Hair follicle dermal papilla cell (primary cell): Measurements from ENCODE around the gene STAT2. TPM values are rescaled to one million over a fixed set of nuclear protein-coding genes. Genes with fewer than 3 reads are reported as not detected.

Source experiments
- small RNA-seq: library from RNA; depleted of rRNA; stranded (forward); fragments of <200 nt; gene quantifications from one replicate; pipeline ENCODE3, GENCODE V24; 2012
- total RNA-seq: library from RNA; depleted of rRNA; stranded (reverse); fragments of >200 nt; gene quantifications from 2 replicates; pipeline ENCODE4 v1.2.3, GENCODE V29; 2012

Gene STAT2
- 671 and 690 TPM in 2 replicates for total RNA-seq

GRCh38 chr12:56359851-56360767 is at the start of gene STAT2:
STAT2 (minus strand) TSS chr12:56360107; CDS start chr12:56356571, 3,536 bp downstream.

GRCh38 chr12:56362130-56363059 is 2.5 kb upstream of the STAT2 start, which contains the start of gene APOF:
APOF (minus strand) TSS chr12:56362857; CDS start chr12:56362745, 112 bp downstream.

GRCh38 chr12:56338308-56339157 is 21.4 kb downstream of the STAT2 start, which contains the start of gene IL23A:
IL23A (plus strand) TSS chr12:56338884; CDS start chr12:56339045, 161 bp downstream.

GRCh38 chr12:56333679-56334489 is 26.0 kb downstream of the STAT2 start, which contains the start of gene PAN2:
PAN2 (minus strand) TSS chr12:56334000; CDS start chr12:56333094, 906 bp downstream.

GRCh38 chr12:56315622-56316473 is 44.1 kb downstream of the STAT2 start, which contains the start of gene CNPY2:
CNPY2 (minus strand) TSS chr12:56315988; CDS start chr12:56315217, 771 bp downstream.

GRCh38 chr12:56299853-56300643 is 59.9 kb downstream of the STAT2 start, which contains the start of gene CS:
CS (minus strand) TSS chr12:56300330; CDS start chr12:56300201, 129 bp downstream.

Small RNA genes lying within 50 kb of the gene (small RNA-seq; reads per million reads assigned to genes)
- gene RNU7-40P, result not detected

Other genes starting within 250 kb of the STAT2 start
- 811 and 982 TPM in 2 replicates for gene RPL41, start 243.5 kb downstream of the STAT2 start, total RNA-seq
- gene ZC3H10, start 241.8 kb downstream of the STAT2 start, total RNA-seq, result 7.7 and 9.9 TPM in 2 replicates
- 251 and 267 TPM in 2 replicates for gene ESYT1, start 231.8 kb downstream of the STAT2 start, total RNA-seq
- gene MYL6B, start 207.5 kb downstream of the STAT2 start, total RNA-seq, result 53.9 and 65.1 TPM in 2 replicates
- gene MYL6, start 201.7 kb downstream of the STAT2 start, total RNA-seq, result 831 and 1,406 TPM in 2 replicates
- gene SMARCC2, start 170.6 kb downstream of the STAT2 start, total RNA-seq, result 75.8 and 76.9 TPM in 2 replicates
- gene RNF41, start 138.2 kb downstream of the STAT2 start, total RNA-seq, result 145 and 163 TPM in 2 replicates
- 21.6 and 24.0 TPM in 2 replicates for gene NABP2, start 135.8 kb downstream of the STAT2 start, total RNA-seq
- gene SLC39A5, start 130.1 kb downstream of the STAT2 start, total RNA-seq, result not detected in 2 replicates
- gene ANKRD52, start 101.7 kb downstream of the STAT2 start, total RNA-seq, result 19.1 and 22.3 TPM in 2 replicates
- gene COQ10A, start 93.2 kb downstream of the STAT2 start, total RNA-seq, result 12.4 and 15.6 TPM in 2 replicates
- gene CS, start 59.8 kb downstream of the STAT2 start, total RNA-seq, result 91.3 and 105 TPM in 2 replicates
- 57.2 and 59.7 TPM in 2 replicates for gene CNPY2, start 44.1 kb downstream of the STAT2 start, total RNA-seq
- 19.2 and 34.2 TPM in 2 replicates for gene PAN2, start 26.1 kb downstream of the STAT2 start, total RNA-seq
- not detected in 2 replicates for gene IL23A, start 21.2 kb downstream of the STAT2 start, total RNA-seq
- not detected in 2 replicates for gene APOF, start 2.8 kb upstream of the STAT2 start, total RNA-seq
- 2.6 and 3.4 TPM in 2 replicates for gene TIMELESS, start 89.3 kb upstream of the STAT2 start, total RNA-seq
- gene MIP, start 94.5 kb upstream of the STAT2 start, total RNA-seq, result 0.32 TPM in 1 of 2 replicates, not detected in the other
- gene SPRYD4, start 108.5 kb upstream of the STAT2 start, total RNA-seq, result 2.8 and 2.9 TPM in 2 replicates
- gene GLS2, start 128.1 kb upstream of the STAT2 start, total RNA-seq, result not detected in 2 replicates
- gene RBMS2, start 161.7 kb upstream of the STAT2 start, total RNA-seq, result 25.7 and 26.0 TPM in 2 replicates